ENCODE data around the gene ST14. TPM values are rescaled to one million over a fixed set of nuclear protein-coding genes. Genes with fewer than 3 reads are reported as not detected.
"Not testable (repeated sequence)": the region's sequence is repeated elsewhere in the genome, so short reads cannot be mapped to it uniquely, and the experiment has no call there.

Gene ST14
- total RNA-seq, 2 donors from 2014 or later = 4.9 to 6.9 TPM

GRCh38 chr11:130223291-130223971, 63.8 kb downstream of the ST14 start:
- DNase-seq (ENCODE audit: low spot score) = no peak
- Histone ChIP-seq H3K4me3 (no peak overlapping the region), H3K27me3 (replicated peaks; ENCODE audit: insufficient read depth) (no peaks in the 10 kb centered on the region), H3K9me3 (no peaks in the 10 kb centered on the region), H3K36me3 (peaks cover 3% of the 10 kb centered on the region), H3K4me1 (ENCODE audit: control insufficient read depth in 1 of 2, low read depth in 2 of 2) (no peaks in the 10 kb centered on the region), H3K27ac (no peak overlapping the region)
- TF ChIP-seq, protein P1, sequence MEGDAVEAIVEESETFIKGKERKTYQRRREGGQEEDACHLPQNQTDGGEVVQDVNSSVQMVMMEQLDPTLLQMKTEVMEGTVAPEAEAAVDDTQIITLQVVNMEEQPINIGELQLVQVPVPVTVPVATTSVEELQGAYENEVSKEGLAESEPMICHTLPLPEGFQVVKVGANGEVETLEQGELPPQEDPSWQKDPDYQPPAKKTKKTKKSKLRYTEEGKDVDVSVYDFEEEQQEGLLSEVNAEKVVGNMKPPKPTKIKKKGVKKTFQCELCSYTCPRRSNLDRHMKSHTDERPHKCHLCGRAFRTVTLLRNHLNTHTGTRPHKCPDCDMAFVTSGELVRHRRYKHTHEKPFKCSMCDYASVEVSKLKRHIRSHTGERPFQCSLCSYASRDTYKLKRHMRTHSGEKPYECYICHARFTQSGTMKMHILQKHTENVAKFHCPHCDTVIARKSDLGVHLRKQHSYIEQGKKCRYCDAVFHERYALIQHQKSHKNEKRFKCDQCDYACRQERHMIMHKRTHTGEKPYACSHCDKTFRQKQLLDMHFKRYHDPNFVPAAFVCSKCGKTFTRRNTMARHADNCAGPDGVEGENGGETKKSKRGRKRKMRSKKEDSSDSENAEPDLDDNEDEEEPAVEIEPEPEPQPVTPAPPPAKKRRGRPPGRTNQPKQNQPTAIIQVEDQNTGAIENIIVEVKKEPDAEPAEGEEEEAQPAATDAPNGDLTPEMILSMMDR (IDR thresholded peaks at IDR 0.05) = no peak
- no peak for ATAC-seq (ENCODE audit: insufficient number of reproducible peaks, low FRiP score, low read depth)

DNA sequence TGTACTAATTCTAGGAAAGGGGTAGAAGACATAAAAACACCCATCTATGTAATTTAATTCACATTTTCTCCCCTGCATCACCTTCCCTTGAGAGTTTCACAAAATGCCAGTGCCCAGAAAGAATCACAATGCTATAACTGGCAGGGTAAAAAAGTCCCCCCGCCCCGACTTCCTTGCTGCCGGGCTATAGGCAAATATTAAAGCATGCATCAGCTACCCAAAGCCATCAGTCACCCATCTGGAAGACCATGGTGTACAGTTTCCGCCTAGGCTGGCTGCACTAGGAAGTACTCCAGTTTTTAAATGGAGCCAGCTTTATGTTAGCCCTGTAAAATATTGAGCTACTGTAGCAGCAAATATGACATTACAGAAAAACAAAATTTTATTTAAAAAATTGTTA, 67.8 kb downstream of the ST14 start:
- no peaks in the 10 kb centered on the region for H3K9me3 ChIP-seq
- H3K4me1 ChIP-seq (ENCODE audit: control insufficient read depth in 1 of 2, low read depth in 2 of 2) = no peaks in the 10 kb centered on the region
- no peak overlapping the region for H3K27ac ChIP-seq
- H3K36me3 ChIP-seq = peaks cover 3% of the 10 kb centered on the region
- ATAC-seq (ENCODE audit: insufficient number of reproducible peaks, low FRiP score, low read depth) (no peak), DNase-seq (ENCODE audit: low spot score) (no peak)
- no peak overlapping the region for H3K4me3 ChIP-seq
- TF ChIP-seq, protein P1 (IDR thresholded peaks at IDR 0.05) = no peak
- H3K27me3 ChIP-seq (replicated peaks; ENCODE audit: insufficient read depth) = no peaks in the 10 kb centered on the region

- H3K36me3 ChIP-seq; ATAC-seq (ENCODE audit: insufficient number of reproducible peaks, low FRiP score, low read depth); H3K27ac ChIP-seq; H3K27me3 ChIP-seq (replicated peaks; ENCODE audit: insufficient read depth); H3K9me3 ChIP-seq; H3K4me1 ChIP-seq (ENCODE audit: control insufficient read depth in 1 of 2, low read depth in 2 of 2); DNase-seq (ENCODE audit: low spot score); H3K4me3 ChIP-seq: not testable (repeated sequence)
These were observed 73.9 kb downstream of the ST14 start for GRCh38 chr11:130233486-130233885.

DNA sequence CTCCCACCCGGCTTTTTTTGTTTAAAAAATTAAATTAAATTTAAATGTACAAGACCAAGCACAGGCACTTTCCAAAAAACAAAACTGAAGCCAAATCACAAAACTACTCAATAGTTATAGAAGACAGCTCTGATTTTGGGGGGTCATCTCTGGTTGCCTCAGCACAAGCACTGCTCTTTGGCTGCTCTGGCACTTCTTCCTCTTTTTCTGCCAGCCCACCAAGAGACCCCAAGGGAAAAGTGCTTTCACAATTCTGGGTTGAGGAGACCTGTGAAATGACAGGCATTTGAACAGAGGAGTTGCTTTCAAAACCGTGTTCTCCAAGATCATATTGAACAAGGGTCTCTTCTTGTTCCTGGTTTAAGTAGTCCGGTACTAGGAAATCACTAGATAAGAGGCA, 74.3 kb downstream of the ST14 start:
- H3K36me3 ChIP-seq; H3K4me1 ChIP-seq (ENCODE audit: control insufficient read depth in 1 of 2, low read depth in 2 of 2); H3K9me3 ChIP-seq; ATAC-seq (ENCODE audit: insufficient number of reproducible peaks, low FRiP score, low read depth); H3K4me3 ChIP-seq; H3K27me3 ChIP-seq (replicated peaks; ENCODE audit: insufficient read depth); H3K27ac ChIP-seq; DNase-seq (ENCODE audit: low spot score): not testable (repeated sequence)

DNA sequence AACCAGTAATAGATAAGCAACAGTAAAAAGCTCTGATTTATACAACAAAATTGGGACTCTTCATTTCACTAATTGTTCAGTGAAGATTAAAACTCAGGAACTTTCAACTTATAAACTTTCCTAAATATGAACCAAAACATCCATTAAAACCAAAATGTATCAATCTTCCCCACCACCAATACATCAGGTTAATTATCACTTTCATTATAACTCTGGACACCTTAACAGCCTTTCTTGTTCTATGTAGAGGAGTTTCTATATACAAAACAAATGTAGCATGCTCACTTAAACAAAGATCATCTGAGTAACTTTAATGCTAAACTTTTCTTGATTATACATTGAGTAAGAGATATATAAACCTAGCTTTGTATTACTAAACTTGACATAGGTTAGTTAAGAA, 74.7 kb downstream of the ST14 start:
- Histone ChIP-seq H3K4me3 (no peak overlapping the region), H3K27me3 (replicated peaks; ENCODE audit: insufficient read depth) (no peaks in the 10 kb centered on the region), H3K27ac (no peak overlapping the region), H3K9me3 (no peaks in the 10 kb centered on the region), H3K4me1 (ENCODE audit: control insufficient read depth in 1 of 2, low read depth in 2 of 2) (no peaks in the 10 kb centered on the region), H3K36me3 (peaks cover 4% of the 10 kb centered on the region)
- TF ChIP-seq, protein P1 (IDR thresholded peaks at IDR 0.05) = no peak
- ATAC-seq (ENCODE audit: insufficient number of reproducible peaks, low FRiP score, low read depth) (no peak), DNase-seq (ENCODE audit: low spot score) (no peak)

- ATAC-seq (ENCODE audit: insufficient number of reproducible peaks, low FRiP score, low read depth) = no peak
- H3K27ac ChIP-seq = no peak overlapping the region
- TF ChIP-seq, protein P1 (IDR thresholded peaks at IDR 0.05) = no peak
- H3K9me3 ChIP-seq = no peaks in the 10 kb centered on the region
- peaks cover 4% of the 10 kb centered on the region for H3K36me3 ChIP-seq
- H3K4me3 ChIP-seq = no peak overlapping the region
- H3K4me1 ChIP-seq (ENCODE audit: control insufficient read depth in 1 of 2, low read depth in 2 of 2) = no peaks in the 10 kb centered on the region
- H3K27me3 ChIP-seq (replicated peaks; ENCODE audit: insufficient read depth) = no peaks in the 10 kb centered on the region
- DNase-seq (ENCODE audit: low spot score) = no peak
These were observed 77.9 kb downstream of the ST14 start for GRCh38 chr11:130237282-130238006.
